Globus pallidus (tissue), 1 donor: ENCODE measurements around the gene FAM50B.

Experiments used
- DNase-seq: peaks from one replicate; pipeline ENCODE4 v3.0.0-alpha.2; 2015; ENCODE audit warnings: low spot score

The FAM50B gene

GRCh38 chr6:3894590-3895311, 45.6 kb downstream of the FAM50B start:
- no peak for DNase-seq

- no peak for DNase-seq
These were observed 46.1 kb downstream of the FAM50B start for GRCh38 chr6:3895312-3895653.

- no peak for DNase-seq
These were observed 46.6 kb downstream of the FAM50B start for GRCh38 chr6:3895805-3896204.

DNA sequence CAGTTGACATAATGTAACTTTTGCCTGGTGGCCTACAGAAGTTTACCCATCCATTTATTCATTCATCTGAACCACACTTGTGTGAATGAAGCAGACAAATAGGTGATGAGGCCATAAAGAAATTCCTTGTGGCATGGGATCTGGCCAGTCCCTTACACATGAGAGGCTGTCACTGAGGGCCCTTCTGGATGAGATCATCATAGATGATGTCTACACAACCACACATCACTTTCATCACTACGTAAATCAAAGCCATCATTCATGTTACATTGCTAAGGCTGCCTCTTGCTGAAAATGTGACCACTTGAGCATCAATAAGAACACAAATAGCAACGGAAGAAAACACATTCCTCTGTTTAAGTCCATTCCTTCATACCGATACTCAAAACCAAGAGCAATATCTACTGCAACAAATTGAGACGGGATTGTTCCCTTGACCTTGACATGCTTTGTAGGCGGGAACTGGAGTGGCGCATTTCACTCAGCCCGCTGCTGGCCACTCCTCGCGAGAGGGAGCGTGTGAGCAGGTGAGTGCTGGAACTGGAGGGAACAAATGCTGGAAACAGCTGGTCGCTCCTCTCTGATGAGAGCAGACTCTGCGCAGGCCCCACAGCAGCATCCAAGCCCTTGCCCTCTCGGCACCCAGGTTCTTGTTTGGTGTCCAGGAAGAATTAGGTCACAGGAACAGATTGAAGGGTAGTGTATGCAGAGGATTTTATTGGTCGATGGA, 49.3 kb downstream of the FAM50B start:
- DNase-seq: no peak

- no peak for DNase-seq
These were observed 49.9 kb downstream of the FAM50B start for GRCh38 chr6:3899061-3899460.

DNA sequence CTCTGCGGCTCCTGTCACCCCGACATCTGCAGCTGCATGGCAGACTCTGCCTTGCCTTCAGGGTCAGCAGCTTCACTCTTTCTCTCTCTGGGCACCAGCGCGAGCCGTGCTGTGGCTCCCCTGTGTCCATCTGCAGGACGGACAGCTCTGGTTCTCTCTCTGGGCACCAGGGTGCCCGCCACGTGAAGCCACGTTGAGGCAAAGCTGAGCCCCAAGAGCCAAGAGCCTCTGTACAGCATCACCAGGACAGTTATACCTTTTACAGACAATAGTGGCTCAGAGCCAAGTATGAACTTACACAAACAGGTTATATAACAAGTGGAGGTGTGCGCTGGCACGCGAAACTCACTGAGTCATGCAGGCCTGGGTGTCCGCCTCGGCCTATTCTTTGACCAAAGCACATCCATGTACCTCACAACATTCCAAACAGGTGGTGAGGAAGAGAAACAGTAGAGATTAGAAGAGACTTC, 50.8 kb downstream of the FAM50B start:
- no peak for DNase-seq
